ENCODE results near the gene SNX21. TPM values are rescaled to one million over a fixed set of nuclear protein-coding genes. Genes with fewer than 3 reads are reported as not detected.

The SNX21 gene
- total and polyA plus RNA-seq, 4 donors, result 15.9 to 34.4 (median 23.5) TPM

DNA sequence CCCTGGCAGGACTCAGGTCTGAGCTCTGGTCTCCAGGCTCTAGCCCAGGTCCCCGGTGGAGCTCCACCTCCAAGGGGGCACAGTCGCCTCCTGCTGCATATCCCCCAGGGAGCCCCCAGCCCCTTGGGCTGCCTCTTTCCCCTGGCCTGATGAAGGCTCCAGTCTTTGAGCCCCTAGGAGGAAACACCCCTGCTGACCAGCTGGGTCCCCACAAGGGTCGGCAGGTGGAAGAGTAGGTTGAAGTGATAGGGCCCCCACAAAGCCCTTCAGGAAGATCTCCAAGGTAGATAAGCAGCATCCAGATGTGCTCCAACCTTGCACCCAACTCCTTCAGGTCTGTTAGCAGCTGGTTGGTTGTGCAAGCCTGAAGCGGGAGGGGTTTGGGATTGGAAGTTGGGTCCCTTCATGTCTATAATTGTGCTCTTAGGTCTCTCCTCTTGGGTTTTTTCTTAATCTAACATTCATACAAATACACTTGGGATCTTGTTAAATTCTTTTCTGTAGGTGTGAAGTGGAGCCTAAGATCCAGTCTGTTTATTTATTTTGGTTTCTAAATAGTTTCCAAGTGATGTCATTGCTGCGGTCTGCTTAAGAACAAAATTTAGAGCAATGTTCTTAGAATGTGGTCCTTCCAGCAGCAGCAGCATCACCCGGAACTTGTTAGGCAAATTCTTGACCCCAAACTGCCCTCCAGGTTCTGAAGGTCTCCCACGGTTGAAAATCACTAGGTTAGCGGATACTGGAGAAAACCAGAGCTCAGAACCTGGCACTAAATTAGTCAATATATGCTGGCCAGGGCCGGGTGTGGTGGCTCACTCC, 16.0 kb upstream of the SNX21 start:
- H3K9ac ChIP-seq (ENCODE audit: insufficient read depth in 1 of 2, low read length in 2 of 2), result no peak overlapping the region
- H3K27me3 ChIP-seq (ENCODE audit: control insufficient read depth in 3 of 3, insufficient read depth in 3 of 3, low read length in 2 of 3), result peaks cover 0 to 7% (median 3%) of the 10 kb centered on the region in 3 donors
- no peaks in the 10 kb centered on the region for H3K36me3 ChIP-seq (ENCODE audit: control insufficient read depth in 4 of 4, insufficient read depth in 4 of 4, low read length in 4 of 4)
- 46 to 71% methylated on average over 9 of the region's 9 CpGs for WGBS, 2 donors
- DNase-seq, result peak in 2 of 3 donors; percentile 50 to 69
- H3K4me3 ChIP-seq, result no peak overlapping the region
- peak; percentile 48 for ATAC-seq (ENCODE audit: insufficient read depth, low FRiP score)
- peaks cover 0 to 23% (median 1%) of the 10 kb centered on the region in 5 donors for H3K4me1 ChIP-seq (ENCODE audit: control insufficient read depth in 5 of 5, insufficient read depth in 5 of 5, low read length in 5 of 5)
- H3K9me3 ChIP-seq (ENCODE audit: control insufficient read depth in 4 of 4, insufficient read depth in 3 of 4, low read length in 3 of 4), result no peaks in the 10 kb centered on the region
- H3K27ac ChIP-seq (ENCODE audit: low read depth in 1 of 2, low read length in 1 of 2), result no peak overlapping the region
- TF ChIP-seq, protein P1, sequence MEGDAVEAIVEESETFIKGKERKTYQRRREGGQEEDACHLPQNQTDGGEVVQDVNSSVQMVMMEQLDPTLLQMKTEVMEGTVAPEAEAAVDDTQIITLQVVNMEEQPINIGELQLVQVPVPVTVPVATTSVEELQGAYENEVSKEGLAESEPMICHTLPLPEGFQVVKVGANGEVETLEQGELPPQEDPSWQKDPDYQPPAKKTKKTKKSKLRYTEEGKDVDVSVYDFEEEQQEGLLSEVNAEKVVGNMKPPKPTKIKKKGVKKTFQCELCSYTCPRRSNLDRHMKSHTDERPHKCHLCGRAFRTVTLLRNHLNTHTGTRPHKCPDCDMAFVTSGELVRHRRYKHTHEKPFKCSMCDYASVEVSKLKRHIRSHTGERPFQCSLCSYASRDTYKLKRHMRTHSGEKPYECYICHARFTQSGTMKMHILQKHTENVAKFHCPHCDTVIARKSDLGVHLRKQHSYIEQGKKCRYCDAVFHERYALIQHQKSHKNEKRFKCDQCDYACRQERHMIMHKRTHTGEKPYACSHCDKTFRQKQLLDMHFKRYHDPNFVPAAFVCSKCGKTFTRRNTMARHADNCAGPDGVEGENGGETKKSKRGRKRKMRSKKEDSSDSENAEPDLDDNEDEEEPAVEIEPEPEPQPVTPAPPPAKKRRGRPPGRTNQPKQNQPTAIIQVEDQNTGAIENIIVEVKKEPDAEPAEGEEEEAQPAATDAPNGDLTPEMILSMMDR (IDR thresholded peaks at IDR 0.05; ENCODE audit: control extremely low read depth, extremely low read depth), result no peak

DNA sequence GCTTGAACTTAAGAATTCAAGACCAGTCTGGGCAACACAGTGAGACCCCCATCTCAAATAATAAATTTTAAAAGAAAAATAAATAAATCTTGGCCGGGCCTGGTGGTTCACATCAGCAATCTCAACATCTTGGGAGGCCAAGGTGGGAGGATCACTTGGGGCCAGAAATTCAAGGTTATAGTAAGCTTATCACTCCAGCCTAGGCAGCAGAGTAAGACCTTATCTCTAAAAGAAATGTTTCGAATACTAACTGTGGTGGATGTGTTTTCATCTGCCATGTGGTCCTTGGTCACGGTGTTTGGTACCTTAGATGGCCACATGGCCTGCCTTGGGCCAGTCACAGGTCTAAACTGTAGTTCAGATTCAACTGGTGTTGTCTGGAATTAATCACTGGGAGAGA, 15.4 kb upstream of the SNX21 start:
- no peak overlapping the region for H3K9ac ChIP-seq (ENCODE audit: insufficient read depth in 1 of 2, low read length in 2 of 2)

DNA sequence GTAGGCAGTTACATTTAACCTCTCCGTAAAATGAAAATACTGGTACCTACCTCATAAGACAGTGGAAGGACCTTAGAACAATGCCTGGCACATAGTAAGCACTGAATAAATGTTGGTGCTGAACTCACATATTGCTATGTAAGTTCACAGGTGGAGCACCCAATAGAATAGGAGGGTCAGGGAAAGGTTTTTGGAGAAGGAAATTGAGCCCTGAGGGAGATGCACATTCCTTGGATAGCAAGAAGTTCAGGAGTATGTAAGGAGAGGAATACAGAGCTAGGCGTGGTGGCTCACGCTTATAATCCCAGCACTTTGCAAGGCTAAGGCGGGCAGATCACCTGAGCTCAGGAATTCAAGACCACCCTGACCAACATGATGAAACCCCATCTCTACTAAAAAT, 14.1 kb upstream of the SNX21 start:
- TF ChIP-seq, protein P1 (IDR thresholded peaks at IDR 0.05; ENCODE audit: control extremely low read depth, extremely low read depth), result no peak
- Histone ChIP-seq H3K27ac (ENCODE audit: low read depth in 1 of 2, low read length in 1 of 2) (no peak overlapping the region), H3K9ac (ENCODE audit: insufficient read depth in 1 of 2, low read length in 2 of 2) (no peak overlapping the region), H3K9me3 (ENCODE audit: control insufficient read depth in 4 of 4, insufficient read depth in 3 of 4, low read length in 3 of 4) (no peaks in the 10 kb centered on the region), H3K4me3 (no peak overlapping the region), H3K4me1 (ENCODE audit: control insufficient read depth in 5 of 5, insufficient read depth in 5 of 5, low read length in 5 of 5) (peaks cover 0 to 13% (median 4%) of the 10 kb centered on the region in 5 donors), H3K27me3 (ENCODE audit: control insufficient read depth in 3 of 3, insufficient read depth in 3 of 3, low read length in 2 of 3) (peaks cover 0 to 22% (median 19%) of the 10 kb centered on the region in 3 donors), H3K36me3 (ENCODE audit: control insufficient read depth in 4 of 4, insufficient read depth in 4 of 4, low read length in 4 of 4) (no peaks in the 10 kb centered on the region)
- 87 to 90% methylated on average over 4 of the region's 4 CpGs for WGBS, 2 donors
- ATAC-seq (ENCODE audit: insufficient read depth, low FRiP score) (no peak), DNase-seq (no peak)

More for the DNA sequence above, 15.4 kb upstream of the SNX21 start:
- WGBS, 2 donors, result 80 to 86% methylated on average over 3 of the region's 3 CpGs
- H3K36me3 ChIP-seq (ENCODE audit: control insufficient read depth in 4 of 4, insufficient read depth in 4 of 4, low read length in 4 of 4), result no peaks in the 10 kb centered on the region
- H3K4me3 ChIP-seq, result no peak overlapping the region
- no peak overlapping the region for H3K27ac ChIP-seq (ENCODE audit: low read depth in 1 of 2, low read length in 1 of 2)
- H3K27me3 ChIP-seq (ENCODE audit: control insufficient read depth in 3 of 3, insufficient read depth in 3 of 3, low read length in 2 of 3), result peaks cover 0 to 9% (median 7%) of the 10 kb centered on the region in 3 donors
- H3K4me1 ChIP-seq (ENCODE audit: control insufficient read depth in 5 of 5, insufficient read depth in 5 of 5, low read length in 5 of 5), result peaks cover 0 to 23% (median 7%) of the 10 kb centered on the region in 5 donors
- TF ChIP-seq, protein P1 (IDR thresholded peaks at IDR 0.05; ENCODE audit: control extremely low read depth, extremely low read depth), result no peak
- ATAC-seq (ENCODE audit: insufficient read depth, low FRiP score) (no peak), DNase-seq (no peak)
- no peaks in the 10 kb centered on the region for H3K9me3 ChIP-seq (ENCODE audit: control insufficient read depth in 4 of 4, insufficient read depth in 3 of 4, low read length in 3 of 4)
